ENCODE measurements around the gene NCOA7. TPM values are rescaled to one million over a fixed set of nuclear protein-coding genes. Genes with fewer than 3 reads are reported as not detected.

NCOA7 gene
- total RNA-seq, 1 experiment from 2014 or later = 67.9 TPM

DNA sequence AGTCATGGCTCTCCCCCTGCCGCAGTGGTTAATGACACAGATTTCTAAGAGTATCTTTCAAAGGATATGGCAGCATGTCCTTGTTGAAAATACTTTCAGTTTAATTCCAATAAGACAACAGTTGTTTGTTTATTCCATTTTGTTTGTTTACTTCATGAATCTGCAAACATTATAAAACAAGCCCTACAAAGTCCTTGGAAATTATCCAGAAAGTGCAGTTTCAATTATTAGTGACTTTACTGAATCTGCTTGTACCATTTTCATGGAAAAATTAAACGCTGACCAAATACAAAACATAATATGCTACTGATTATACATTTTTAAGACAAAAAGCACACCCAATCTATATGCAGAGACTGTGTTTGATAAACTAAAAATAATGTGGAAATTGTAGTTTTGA is 38.0 kb upstream of the NCOA7 start:
- Histone ChIP-seq H3K4me1 (peaks cover 11% of the 10 kb centered on the region; the same call in 1 of the 2 replicates), H3K27me3 (replicated peaks; ENCODE audit: control insufficient read depth, insufficient read depth, low read length) (no peaks in the 10 kb centered on the region; the same call in 1 of the 2 replicates), H3K36me3 (ENCODE audit: control insufficient read depth, insufficient read depth, low read length) (no peaks in the 10 kb centered on the region), H3K4me3 (ENCODE audit: low read depth, low read length) (no peak overlapping the region), H3K9me3 (no peaks in the 10 kb centered on the region)
- intact Hi-C loops (cut with micrococcal nuclease; ENCODE audit: unreplicated experiment) = loop anchor here (1.0 to 10.0 kb wide), 4 partner anchors 240 to 878 kb away; no protein-coding TSS in a partner anchor
- POLR2A ChIA-PET = no interaction called here
- Mint-ChIP-seq H3K27ac (ENCODE audit: unreplicated experiment) (no peak overlapping the region), H3K36me3 (ENCODE audit: insufficient read depth, unreplicated experiment) (no peaks in the 10 kb centered on the region), H3K9me3 (ENCODE audit: unreplicated experiment) (no peaks in the 10 kb centered on the region), H3K4me1 (ENCODE audit: low read depth, unreplicated experiment) (peaks cover 12% of the 10 kb centered on the region), H3K4me3 (ENCODE audit: unreplicated experiment) (no peak overlapping the region), H3K27me3 (ENCODE audit: insufficient read depth, unreplicated experiment) (peaks cover 17% of the 10 kb centered on the region)
- TF ChIP-seq, protein P1, sequence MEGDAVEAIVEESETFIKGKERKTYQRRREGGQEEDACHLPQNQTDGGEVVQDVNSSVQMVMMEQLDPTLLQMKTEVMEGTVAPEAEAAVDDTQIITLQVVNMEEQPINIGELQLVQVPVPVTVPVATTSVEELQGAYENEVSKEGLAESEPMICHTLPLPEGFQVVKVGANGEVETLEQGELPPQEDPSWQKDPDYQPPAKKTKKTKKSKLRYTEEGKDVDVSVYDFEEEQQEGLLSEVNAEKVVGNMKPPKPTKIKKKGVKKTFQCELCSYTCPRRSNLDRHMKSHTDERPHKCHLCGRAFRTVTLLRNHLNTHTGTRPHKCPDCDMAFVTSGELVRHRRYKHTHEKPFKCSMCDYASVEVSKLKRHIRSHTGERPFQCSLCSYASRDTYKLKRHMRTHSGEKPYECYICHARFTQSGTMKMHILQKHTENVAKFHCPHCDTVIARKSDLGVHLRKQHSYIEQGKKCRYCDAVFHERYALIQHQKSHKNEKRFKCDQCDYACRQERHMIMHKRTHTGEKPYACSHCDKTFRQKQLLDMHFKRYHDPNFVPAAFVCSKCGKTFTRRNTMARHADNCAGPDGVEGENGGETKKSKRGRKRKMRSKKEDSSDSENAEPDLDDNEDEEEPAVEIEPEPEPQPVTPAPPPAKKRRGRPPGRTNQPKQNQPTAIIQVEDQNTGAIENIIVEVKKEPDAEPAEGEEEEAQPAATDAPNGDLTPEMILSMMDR (IDR thresholded peaks at IDR 0.05; ENCODE audit: insufficient read depth in 1 of 2, low read depth in 1 of 2, low read length in 1 of 2, severe bottlenecking in 1 of 2, unreplicated experiment in 1 of 2) = no peak
- no TSS peak for BruUV-seq (replicated peaks)
- CTCF ChIA-PET = interaction anchor here (1.2 kb wide), 2 partner anchors 38 to 439 kb away, joined by 5 to 14 read pairs; partner anchors contain the start of gene NCOA7
- no peak for DNase-seq

GRCh38 chr6:125753218-125753936 is 37.4 kb upstream of the NCOA7 start:
- Mint-ChIP-seq H3K27ac (ENCODE audit: unreplicated experiment) (no peak overlapping the region), H3K9me3 (ENCODE audit: unreplicated experiment) (no peaks in the 10 kb centered on the region), H3K36me3 (ENCODE audit: insufficient read depth, unreplicated experiment) (no peaks in the 10 kb centered on the region), H3K4me1 (ENCODE audit: low read depth, unreplicated experiment) (peaks cover 12% of the 10 kb centered on the region), H3K4me3 (ENCODE audit: unreplicated experiment) (no peak overlapping the region), H3K27me3 (ENCODE audit: insufficient read depth, unreplicated experiment) (peaks cover 17% of the 10 kb centered on the region)
- H3K4me3 ChIP-seq (ENCODE audit: low read depth, low read length) = no peak overlapping the region
- TF ChIP-seq, protein P1 (IDR thresholded peaks at IDR 0.05; ENCODE audit: insufficient read depth in 1 of 2, low read depth in 1 of 2, low read length in 1 of 2, severe bottlenecking in 1 of 2, unreplicated experiment in 1 of 2) = peak; percentile 38 to 44
- H3K27me3 ChIP-seq (replicated peaks; ENCODE audit: control insufficient read depth, insufficient read depth, low read length) = no peaks in the 10 kb centered on the region; the same call in 1 of the 2 replicates
- ChIA-PET CTCF (interaction anchor here (0.7 to 1.2 kb wide), 5 partner anchors 14 to 446 kb away, joined by 3 to 14 read pairs (median 4); partner anchors contain the start of genes HINT3 and NCOA7), POLR2A (no interaction called here)
- peaks cover 11% of the 10 kb centered on the region; the same call in 1 of the 2 replicates for H3K4me1 ChIP-seq
- no TSS peak for BruUV-seq (replicated peaks)
- no peaks in the 10 kb centered on the region for H3K9me3 ChIP-seq
- intact Hi-C loops (cut with micrococcal nuclease; ENCODE audit: unreplicated experiment) = loop anchor here (1.0 to 10.0 kb wide), 4 partner anchors 241 to 879 kb away; no protein-coding TSS in a partner anchor
- H3K36me3 ChIP-seq (ENCODE audit: control insufficient read depth, insufficient read depth, low read length) = no peaks in the 10 kb centered on the region
- no peak for DNase-seq

- Mint-ChIP-seq H3K4me1 (ENCODE audit: low read depth, unreplicated experiment) (peaks cover 12% of the 10 kb centered on the region), H3K36me3 (ENCODE audit: insufficient read depth, unreplicated experiment) (no peaks in the 10 kb centered on the region), H3K9me3 (ENCODE audit: unreplicated experiment) (no peaks in the 10 kb centered on the region), H3K4me3 (ENCODE audit: unreplicated experiment) (no peak overlapping the region), H3K27ac (ENCODE audit: unreplicated experiment) (no peak overlapping the region), H3K27me3 (ENCODE audit: insufficient read depth, unreplicated experiment) (peaks cover 17% of the 10 kb centered on the region)
- CTCF ChIA-PET = interaction anchor here (0.7 to 1.2 kb wide), 5 partner anchors 13 to 447 kb away, joined by 3 to 14 read pairs (median 4); partner anchors contain the start of genes HINT3 and NCOA7
- no peaks in the 10 kb centered on the region for H3K36me3 ChIP-seq (ENCODE audit: control insufficient read depth, insufficient read depth, low read length)
- no peaks in the 10 kb centered on the region; the same call in 1 of the 2 replicates for H3K27me3 ChIP-seq (replicated peaks; ENCODE audit: control insufficient read depth, insufficient read depth, low read length)
- no peak overlapping the region for H3K4me3 ChIP-seq (ENCODE audit: low read depth, low read length)
- intact Hi-C loops (cut with micrococcal nuclease; ENCODE audit: unreplicated experiment) = loop anchor here (1.0 to 10.0 kb wide), 4 partner anchors 242 to 879 kb away; no protein-coding TSS in a partner anchor
- no TSS peak for BruUV-seq (replicated peaks)
- no peaks in the 10 kb centered on the region for H3K9me3 ChIP-seq
- peaks cover 11% of the 10 kb centered on the region; the same call in 1 of the 2 replicates for H3K4me1 ChIP-seq
- TF ChIP-seq, protein P1 (IDR thresholded peaks at IDR 0.05; ENCODE audit: insufficient read depth in 1 of 2, low read depth in 1 of 2, low read length in 1 of 2, severe bottlenecking in 1 of 2, unreplicated experiment in 1 of 2) = peak in 1 of 2 experiments; percentile 11
- no peak for DNase-seq
- POLR2A ChIA-PET = no interaction called here
Measured at GRCh38 chr6:125753937-125754259, 36.9 kb upstream of the NCOA7 start.

All from Caco-2 (cell line).